Ureter (tissue), 1 donor: ENCODE results near the gene CCT6B. TPM values are rescaled to one million over a fixed set of nuclear protein-coding genes. Genes with fewer than 3 reads are reported as not detected.

Experiments
- DNase-seq: peaks from one replicate; pipeline ENCODE4 v3.0.0-alpha.2; 2020; ENCODE audit warnings: low spot score
- total RNA-seq: library from RNA; stranded (reverse); gene quantifications from one replicate; pipeline ENCODE4 v1.2.4, GENCODE V29; 2023
- donor health status: DM: yes; HTN: yes; CAD: no.

CCT6B gene
- total RNA-seq, 1 donor from 2014 or later = 6.3 TPM

DNA sequence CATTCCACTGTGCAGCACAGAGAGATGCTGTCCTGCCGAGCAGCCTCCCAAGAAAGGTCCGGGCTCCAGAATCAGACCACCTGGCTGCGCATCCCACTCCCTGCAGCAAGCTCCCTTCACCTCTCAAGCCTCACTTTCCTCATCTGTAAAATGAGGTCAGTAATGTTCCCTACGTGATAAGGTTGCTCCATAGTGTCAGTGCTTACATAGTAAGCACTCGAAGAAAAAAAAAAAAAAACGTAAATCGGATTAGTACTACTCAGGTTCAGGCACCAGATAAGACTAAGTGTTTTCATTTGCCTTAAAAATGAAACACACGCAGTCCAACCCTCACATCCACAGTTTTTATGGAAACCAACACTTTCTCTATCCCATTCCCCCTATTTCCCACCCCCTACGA, 76.7 kb downstream of the CCT6B start:
- DNase-seq = no peak

DNA sequence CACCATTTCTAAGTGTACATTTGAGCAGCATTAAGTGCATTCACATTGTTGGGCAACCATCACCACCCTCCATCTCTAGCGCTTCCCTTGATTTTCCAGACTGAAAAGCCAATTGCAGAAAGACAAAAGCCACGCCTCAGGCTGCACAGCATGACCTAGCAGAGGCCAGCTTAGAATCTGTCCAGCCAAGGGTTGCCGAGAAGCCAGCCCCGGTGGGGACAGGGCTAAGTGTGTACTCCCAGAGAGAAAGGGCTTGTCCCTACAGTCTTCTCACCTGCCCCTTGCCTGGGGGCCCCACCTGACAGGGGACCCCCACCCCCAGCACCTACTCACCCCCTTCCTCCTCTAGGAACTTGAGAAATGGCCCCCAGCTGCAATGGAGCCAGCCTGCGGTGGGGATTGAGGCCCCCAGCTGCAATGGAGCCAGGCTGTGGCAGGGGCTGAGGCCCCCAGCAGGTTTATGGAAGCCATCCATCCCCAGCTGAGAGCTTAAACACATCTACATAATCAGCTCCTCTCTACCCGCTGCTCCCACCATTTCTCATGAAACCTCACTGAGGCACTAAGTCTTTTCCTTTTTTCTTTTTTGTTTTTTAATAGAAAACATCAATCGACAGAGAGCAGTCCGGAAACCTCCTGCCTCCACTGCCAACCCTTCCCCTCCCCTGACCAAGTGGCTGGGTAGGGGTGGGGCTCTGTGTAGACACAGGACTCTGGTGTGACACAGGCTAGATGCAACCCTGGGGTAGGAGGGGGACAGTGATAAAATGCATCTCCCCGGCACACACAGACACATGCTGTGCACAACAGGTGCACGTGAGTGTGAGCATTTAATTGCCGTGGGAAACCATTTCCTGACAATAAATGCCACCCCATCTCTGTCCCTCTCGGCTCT, 77.9 kb downstream of the CCT6B start:
- DNase-seq = no peak

DNA sequence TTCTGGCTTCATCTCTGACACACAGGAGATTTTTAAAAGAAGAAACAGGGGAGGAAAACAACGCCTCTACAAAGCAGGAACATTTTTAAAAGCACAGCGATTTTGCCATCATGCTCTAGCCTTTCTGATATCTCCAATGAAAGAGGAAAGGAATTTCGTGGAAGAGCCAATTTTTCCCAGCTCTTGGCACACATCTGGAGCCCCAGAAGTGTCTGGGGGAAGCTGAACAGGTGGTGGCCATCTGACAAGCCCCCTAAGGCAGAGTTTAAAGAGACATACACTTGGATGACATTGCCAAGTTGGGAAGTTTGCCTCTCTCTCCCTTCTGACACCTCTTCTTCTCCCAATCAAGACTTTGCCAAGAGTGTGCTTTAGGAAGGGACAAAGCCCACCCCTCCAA, 82.1 kb downstream of the CCT6B start:
- no peak for DNase-seq

Other genes with a start within 250 kb of the CCT6B start
- 14.6 TPM for gene ZNF830, start 80 bp upstream of the CCT6B start, total RNA-seq
- 79.0 TPM for gene LIG3, start 19.1 kb upstream of the CCT6B start, total RNA-seq
- 40.1 TPM for gene RFFL, start 102.2 kb upstream of the CCT6B start, total RNA-seq
- gene RAD51D, start 158.4 kb upstream of the CCT6B start, total RNA-seq = 13.1 TPM
- gene FNDC8, start 160.2 kb upstream of the CCT6B start, total RNA-seq = not detected
- 20.0 TPM for gene NLE1, start 180.8 kb upstream of the CCT6B start, total RNA-seq
- 0.08 TPM for gene UNC45B, start 186.4 kb upstream of the CCT6B start, total RNA-seq
- not detected for gene SLC35G3, start 232.9 kb upstream of the CCT6B start, total RNA-seq